GM18511 (cell line): Measurements from ENCODE around the gene CNTN5.
"Not testable (repeated sequence)": the region's sequence is repeated elsewhere in the genome, so short reads cannot be mapped to it uniquely, and the experiment has no call there.

ENCODE experiments used
- ATAC-seq: cut with Tn5 transposase; IDR thresholded peaks from one replicate; pipeline ENCODE4 v1.9.1; 2021; ENCODE audit warnings: mild to moderate bottlenecking, moderate library complexity; ENCODE audit not compliant: unreplicated experiment

Gene CNTN5

GRCh38 chr11:100274466-100274865 is 1253.7 kb downstream of the CNTN5 start:
- not testable (repeated sequence) for ATAC-seq

- no peak for ATAC-seq
These were observed 1274.0 kb downstream of the CNTN5 start for GRCh38 chr11:100294748-100295147.

GRCh38 chr11:100296051-100296679 is 1275.4 kb downstream of the CNTN5 start:
- no peak for ATAC-seq

- ATAC-seq, result no peak
These were observed 1276.8 kb downstream of the CNTN5 start for GRCh38 chr11:100297516-100297915.

GRCh38 chr11:100302824-100303223 is 1282.1 kb downstream of the CNTN5 start:
- no peak for ATAC-seq

GRCh38 chr11:100303897-100304296 is 1283.1 kb downstream of the CNTN5 start:
- ATAC-seq, result no peak

- no peak for ATAC-seq
These were observed 1287.5 kb downstream of the CNTN5 start for GRCh38 chr11:100308202-100308601.

- no peak for ATAC-seq
These were observed 1295.2 kb downstream of the CNTN5 start for GRCh38 chr11:100315946-100316345.

GRCh38 chr11:100316952-100317351 is 1296.2 kb downstream of the CNTN5 start:
- no peak for ATAC-seq

- ATAC-seq, result no peak
These were observed 1298.9 kb downstream of the CNTN5 start for GRCh38 chr11:100319691-100320090.

- ATAC-seq, result no peak
These were observed 1308.0 kb downstream of the CNTN5 start for GRCh38 chr11:100328626-100329340.

- ATAC-seq, result no peak
These were observed 1308.6 kb downstream of the CNTN5 start for GRCh38 chr11:100329352-100329751.

- ATAC-seq, result no peak
These were observed 1316.1 kb downstream of the CNTN5 start for GRCh38 chr11:100336873-100337272.

- ATAC-seq, result no peak
These were observed 1317.5 kb downstream of the CNTN5 start for GRCh38 chr11:100338144-100338840.

- ATAC-seq, result no peak
These were observed 1319.9 kb downstream of the CNTN5 start for GRCh38 chr11:100340466-100341319.

GRCh38 chr11:100353083-100353482 is 1332.3 kb downstream of the CNTN5 start:
- ATAC-seq, result no peak

- ATAC-seq, result no peak
These were observed 1334.0 kb downstream of the CNTN5 start for GRCh38 chr11:100354736-100355135.

GRCh38 chr11:100356035-100356434 is 1335.3 kb downstream of the CNTN5 start:
- no peak for ATAC-seq

GRCh38 chr11:100359281-100359680 is 1338.5 kb downstream of the CNTN5 start:
- no peak for ATAC-seq

- ATAC-seq, result no peak
These were observed 1347.1 kb downstream of the CNTN5 start for GRCh38 chr11:100367892-100368291.

GRCh38 chr11:100383357-100383865 is 1362.7 kb downstream of the CNTN5 start:
- ATAC-seq, result no peak
